Measurements from ENCODE around the gene EPHB2.

The EPHB2 gene

DNA sequence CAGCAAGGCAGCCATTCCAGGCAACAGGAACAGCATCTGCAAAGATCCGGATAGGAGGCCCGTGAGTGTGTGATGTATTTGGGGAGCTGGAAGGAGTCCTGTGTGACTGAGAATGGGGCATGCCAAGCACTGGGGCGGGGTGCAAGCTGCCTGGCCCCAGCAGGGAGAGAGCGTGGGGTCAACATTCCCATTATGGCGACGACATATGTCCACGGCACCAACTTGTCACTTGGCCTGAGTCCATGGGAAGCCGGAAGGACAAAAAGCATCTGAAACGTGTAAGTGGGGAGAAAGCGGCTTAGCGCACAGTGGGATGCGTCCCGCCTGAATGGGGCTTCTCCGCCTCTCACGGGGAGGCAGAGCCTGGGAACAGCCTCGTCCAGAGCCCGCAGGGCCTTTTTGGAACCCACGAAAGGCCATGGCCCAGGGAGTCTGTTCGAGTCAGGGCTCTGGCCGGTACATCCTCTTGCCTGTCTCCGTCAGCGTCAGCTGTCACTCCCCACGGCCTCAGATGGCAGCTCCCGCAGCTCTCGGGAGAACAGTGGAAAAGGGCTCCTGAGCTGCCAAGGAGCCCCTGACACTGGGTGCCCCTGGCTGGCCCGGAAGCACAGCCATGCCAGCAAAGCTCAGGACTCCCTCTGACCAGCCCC, 12.4 kb downstream of the EPHB2 start:
- DNase-seq (ENCODE audit: low read depth) = no peak

GRCh38 chr1:22727873-22728272, 17.2 kb downstream of the EPHB2 start:
- no peak for DNase-seq (ENCODE audit: low read depth)

DNA sequence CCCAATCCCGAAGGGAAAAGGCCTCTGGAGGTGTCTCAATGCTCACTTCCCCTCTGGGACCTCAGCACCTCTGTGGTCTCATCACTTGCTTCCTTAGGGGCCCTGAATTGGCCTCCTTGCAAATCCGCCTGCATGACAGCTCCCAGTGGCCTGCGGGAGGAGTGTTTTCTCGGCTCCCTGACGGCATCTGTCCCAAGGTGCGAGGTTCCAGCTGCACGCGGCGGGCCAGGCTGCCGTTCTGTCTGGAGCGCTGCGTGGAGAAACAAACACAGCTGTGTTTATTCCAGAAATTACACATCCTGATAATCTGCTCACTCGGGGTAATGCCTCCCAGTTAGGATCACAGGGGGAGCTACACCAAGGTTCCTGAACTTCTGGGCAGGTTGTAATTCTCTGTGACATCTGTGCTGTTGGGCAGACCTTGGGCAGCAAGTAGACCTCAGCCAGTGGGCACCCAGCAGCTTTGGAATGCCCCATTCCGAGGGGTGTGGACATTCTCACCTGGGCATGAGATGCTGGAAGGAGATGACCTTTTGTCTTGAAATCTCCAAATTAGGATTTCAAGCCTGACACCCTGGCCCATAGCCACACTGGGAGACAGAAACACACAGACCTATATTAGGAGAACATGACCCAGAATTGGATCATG, 18.2 kb downstream of the EPHB2 start:
- DNase-seq (ENCODE audit: low read depth) = no peak

GRCh38 chr1:22729400-22729773, 18.7 kb downstream of the EPHB2 start:
- no peak for DNase-seq (ENCODE audit: low read depth)

DNA sequence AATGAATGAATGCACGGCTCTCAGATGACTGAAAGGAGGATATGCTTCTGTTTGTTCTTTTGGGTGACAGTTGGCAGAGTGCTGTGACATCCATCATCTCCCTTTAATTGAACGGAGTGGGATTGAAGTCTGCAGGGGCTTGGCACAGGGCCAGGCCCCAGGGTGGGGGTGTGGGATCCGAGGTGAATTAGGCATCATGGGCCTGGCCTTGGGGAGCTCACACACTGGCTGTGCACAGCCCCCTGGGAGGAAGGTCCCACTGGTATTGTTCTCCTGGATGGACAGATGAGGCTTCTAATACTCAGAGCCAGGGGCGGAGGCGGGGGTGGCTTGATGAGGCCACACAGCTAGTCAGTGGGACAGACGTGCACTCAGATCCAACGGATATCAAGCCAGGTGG, 19.3 kb downstream of the EPHB2 start:
- DNase-seq (ENCODE audit: low read depth) = no peak

DNA sequence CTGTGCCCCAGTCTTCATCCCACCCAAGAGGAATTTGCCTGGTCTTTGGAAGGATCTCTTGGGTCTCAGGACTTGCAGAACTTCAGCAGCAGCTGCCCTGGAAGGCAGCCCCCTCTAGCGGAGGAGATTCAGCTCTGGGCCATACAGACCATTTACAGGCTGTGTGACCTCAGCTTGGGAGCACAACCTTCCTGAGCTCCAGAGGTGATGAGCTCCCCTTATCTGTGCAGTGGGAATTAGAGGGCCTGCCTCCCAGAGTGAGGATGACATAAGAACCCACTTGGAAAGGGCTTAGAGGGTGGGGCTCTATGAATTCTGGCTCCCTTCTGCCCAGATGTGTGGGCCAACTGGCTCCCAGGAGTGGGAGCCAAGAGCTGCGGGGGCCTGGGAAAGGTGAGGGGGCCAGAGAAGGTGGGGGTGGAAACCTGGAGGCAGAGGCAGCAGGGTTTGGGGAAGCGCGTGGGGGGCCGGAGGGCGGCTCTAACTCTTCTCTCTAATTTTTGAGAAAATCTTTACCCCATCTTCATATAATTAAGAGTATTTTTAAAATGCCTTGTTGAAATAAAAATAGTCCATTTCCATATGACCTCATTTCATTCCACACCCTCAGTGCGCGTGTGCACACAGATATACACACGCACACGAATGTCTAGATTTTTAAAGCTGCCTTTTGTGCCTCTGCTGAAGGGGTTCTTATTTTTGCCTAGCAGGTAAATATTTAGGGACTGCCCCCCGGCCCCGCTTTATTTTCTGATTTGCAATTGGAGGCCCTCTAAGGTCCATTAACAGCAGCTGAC, 21.5 kb downstream of the EPHB2 start:
- DNase-seq (ENCODE audit: low read depth) = no peak

- DNase-seq (ENCODE audit: low read depth) = no peak
Measured at GRCh38 chr1:22733643-22734042, 23.0 kb downstream of the EPHB2 start.

DNA sequence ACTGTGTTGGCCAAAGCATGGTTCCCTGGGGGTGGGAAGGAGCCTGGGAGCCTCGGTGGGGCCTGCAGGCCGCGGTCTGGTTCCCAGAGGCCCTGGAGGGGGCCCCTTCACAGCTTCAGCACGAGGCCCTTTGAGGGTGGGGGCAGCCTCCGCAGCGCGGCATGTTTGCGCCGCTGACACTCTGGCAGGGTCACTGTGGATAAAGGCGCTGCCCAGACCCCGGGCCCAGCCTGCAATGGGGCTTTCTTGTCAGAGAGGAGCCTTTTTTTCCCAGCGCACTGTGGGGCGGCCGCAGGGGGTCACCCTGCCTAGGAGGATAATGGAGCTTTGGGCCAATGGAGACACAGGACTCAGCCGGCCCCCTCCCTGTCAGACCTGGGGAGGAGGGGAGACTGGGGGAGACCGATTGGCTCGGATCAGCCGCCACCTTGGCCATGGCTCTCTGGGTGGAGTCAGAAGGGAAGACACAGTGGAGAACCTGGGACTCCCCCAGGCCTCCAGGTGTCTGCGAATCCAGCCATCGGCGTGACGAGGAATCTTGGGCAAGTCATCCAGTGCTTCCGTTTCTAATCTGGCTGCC, 26.0 kb downstream of the EPHB2 start:
- no peak for DNase-seq (ENCODE audit: low read depth)

- DNase-seq (ENCODE audit: low read depth) = no peak
Measured at GRCh38 chr1:22737374-22738068, 26.9 kb downstream of the EPHB2 start.

GRCh38 chr1:22738069-22738435, 27.4 kb downstream of the EPHB2 start:
- no peak for DNase-seq (ENCODE audit: low read depth)

- no peak for DNase-seq (ENCODE audit: low read depth)
Measured at GRCh38 chr1:22738522-22738921, 27.9 kb downstream of the EPHB2 start.

GRCh38 chr1:22739648-22740385, 29.2 kb downstream of the EPHB2 start:
- DNase-seq (ENCODE audit: low read depth) = peak; percentile 82

DNA sequence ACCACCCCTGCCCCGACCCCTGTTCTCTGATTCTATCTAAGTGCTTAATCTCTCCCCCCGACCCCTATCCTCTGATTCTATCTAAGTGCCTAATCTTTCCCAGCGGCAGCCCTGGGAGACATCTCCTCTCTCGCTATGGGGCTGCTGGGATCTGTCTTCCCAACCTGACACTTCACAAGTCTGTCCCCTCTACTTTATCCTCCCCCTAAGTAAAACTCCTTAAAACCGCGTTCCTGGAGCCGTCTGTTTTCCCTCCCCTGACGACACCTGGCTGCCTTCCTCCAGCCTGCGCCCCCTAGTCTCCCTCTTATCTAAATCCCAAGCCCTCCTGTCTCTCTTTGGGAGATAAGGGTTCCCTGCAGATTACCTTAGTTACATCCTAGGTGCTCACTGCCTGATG, 30.5 kb downstream of the EPHB2 start:
- DNase-seq (ENCODE audit: low read depth) = no peak

- peak; percentile 28 for DNase-seq (ENCODE audit: low read depth)
Measured at GRCh38 chr1:22745669-22746585, 35.3 kb downstream of the EPHB2 start.

GRCh38 chr1:22747021-22747734, 36.5 kb downstream of the EPHB2 start:
- no peak for DNase-seq (ENCODE audit: low read depth)

GRCh38 chr1:22747735-22748073, 37.1 kb downstream of the EPHB2 start:
- no peak for DNase-seq (ENCODE audit: low read depth)

- DNase-seq (ENCODE audit: low read depth) = no peak
Measured at GRCh38 chr1:22749503-22749902, 38.9 kb downstream of the EPHB2 start.

- peak; percentile 80 for DNase-seq (ENCODE audit: low read depth)
Measured at GRCh38 chr1:22749919-22750684, 39.5 kb downstream of the EPHB2 start.

GRCh38 chr1:22750685-22751051, 40.0 kb downstream of the EPHB2 start:
- DNase-seq (ENCODE audit: low read depth) = no peak

All from GM04504 (cell line).